K562 (cell line): ENCODE results near the gene CNKSR3. TPM values are rescaled to one million over a fixed set of nuclear protein-coding genes. Genes with fewer than 3 reads are reported as not detected.

Experiments used
- CBFA2T2 ChIP-seq: fragments of 450-650 bp; conservative IDR thresholded peaks from 2 replicates; pipeline ENCODE4 v1.6.1; 2017; ENCODE audit warnings: mild to moderate bottlenecking
- ELF4 ChIP-seq: fragments of 450-650 bp; formaldehyde crosslinking; IDR thresholded peaks from 2 replicates; pipeline ENCODE4 v1.4.0; 2022; ENCODE audit warnings: missing genetic modification characterization
- ELK3 ChIP-seq: fragments of 450-650 bp; formaldehyde crosslinking; IDR thresholded peaks from 2 replicates; pipeline ENCODE4 v1.4.0; 2020; ENCODE audit warnings: mild to moderate bottlenecking
- FUS ChIP-seq: fragments of 200-400 bp; formaldehyde crosslinking; optimal IDR thresholded peaks from 2 replicates; pipeline ENCODE3; 2017; ENCODE audit warnings: low read depth, low read length
- KDM1A ChIP-seq, 2 experiments: fragments of 450-650 bp; IDR thresholded peaks; 2 replicates each; pipeline ENCODE4 v1.6.1; 2016; ENCODE audit warnings: mild to moderate bottlenecking in 2 of 2
- LCOR ChIP-seq: sonication (generic); formaldehyde crosslinking; IDR thresholded peaks from 2 replicates; pipeline ENCODE4 v1.8.0; 2022; ENCODE audit warnings: mild to moderate bottlenecking, missing genetic modification reagents
- PKNOX1 ChIP-seq: fragments of 450-650 bp; IDR thresholded peaks from 2 replicates; pipeline ENCODE4 v1.6.1; 2016
- SMARCA4 ChIP-seq: fragments of 450-650 bp; IDR thresholded peaks from 2 replicates; pipeline ENCODE4 v1.6.1; 2016
- SMC3 ChIP-seq: conservative IDR thresholded peaks from 2 replicates; pipeline ENCODE4 v1.6.1; 2011; ENCODE audit warnings: low read depth, low read length, improper control_type of control experiment; ENCODE audit not compliant: insufficient read depth
- SOX6 ChIP-seq: fragments of 450-650 bp; IDR thresholded peaks from 2 replicates; pipeline ENCODE4 v1.6.1; 2014; ENCODE audit warnings: mild to moderate bottlenecking
- TAL1 ChIP-seq: fragments of 450-650 bp; IDR thresholded peaks from 2 replicates; pipeline ENCODE4 v1.6.1; 2016; ENCODE audit warnings: mild to moderate bottlenecking
- ZBTB26 ChIP-seq: fragments of 450-650 bp; formaldehyde crosslinking; IDR thresholded peaks from 2 replicates; pipeline ENCODE4 v1.4.0; 2022; ENCODE audit warnings: missing genetic modification characterization
- ZNF318 ChIP-seq, 2 experiments: fragments of 450-650 bp; IDR thresholded peaks; 2 replicates each; pipeline ENCODE4 v1.6.1; 2016; ENCODE audit warnings: mild to moderate bottlenecking in 2 of 2, borderline replicate concordance in 1 of 2, low read depth in 1 of 2, moderate library complexity in 1 of 2
- ZNF707 ChIP-seq: fragments of 250-450 bp; sonication (Bioruptor Pico); conservative IDR thresholded peaks from 2 replicates; pipeline ENCODE4 v1.8.0; 2022; ENCODE audit warnings: inconsistent platforms, mild to moderate bottlenecking, moderate library complexity
- polyA plus RNA-seq, 8 experiments: library from polyadenylated mRNA; depleted of rRNA in 4 of 8; stranded (reverse) in 5 of 8; unstranded in 3 of 8; fragments of >200 nt; fragmentation: Nextera tagmentation in 2 of 8; fragmentation: Illumina TruSeq in 1 of 8; extraction: Ambion mirVana in 2 of 8; extraction: Trizol in 1 of 8; gene quantifications; 2 replicates each; pipeline versions ENCODE4 v1.2.1 to v1.2.3, GENCODE V29; 2011 to 2014; ENCODE audit warnings: inconsistent platforms in 1 of 8, missing spikeins in 1 of 8
- total RNA-seq, 7 experiments: library from RNA; depleted of rRNA in 6 of 7; stranded (reverse); fragments of >200 nt in 6 of 7; fragmentation: Illumina TruSeq in 2 of 7; extraction: Trizol in 2 of 7; gene quantifications; 2 replicates each; pipeline versions ENCODE4 v1.2.1 to v1.2.3, GENCODE V29; 2011 to 2021; ENCODE audit warnings: low replicate concordance in 1 of 7

Gene CNKSR3
- total and polyA plus RNA-seq, 9 of the 15 experiments (the other 6 are each of a cell fraction or from before 2014, with no cell fraction given) = 4.5 to 29.6 (median 9.5) TPM

GRCh38 chr6:154343473-154344308 lies 166.8 kb downstream of the CNKSR3 start (continued):
- TF ChIP-seq PKNOX1 (peak; percentile 97), LCOR (0 out of 2 replicates have a peak, but pooled peaks have one; percentile 23), SMARCA4 (no peak), ELF4 (no peak), ZNF318 (IDR thresholded peaks at IDR 0.05; ENCODE audit: borderline replicate concordance in 1 of 2, low read depth in 1 of 2) (no peak), SOX6 (no peak), FUS (no peak), CBFA2T2 (no peak), ZBTB26 (no peak), ZNF707 (CRISPR knock-in tag) (no peak), KDM1A (IDR thresholded peaks at IDR 0.05) (no peak), SMC3 (0 out of 2 replicates have a peak, but pooled peaks have one; percentile 11), ELK3 (CRISPR knock-in tag) (no peak), TAL1 (no peak)
